ENCODE data around the gene VAV3. TPM values are rescaled to one million over a fixed set of nuclear protein-coding genes. Genes with fewer than 3 reads are reported as not detected.

The VAV3 gene
- total RNA-seq, 1 donor from 2014 or later: 25.8 TPM

- no peak for TF ChIP-seq CTCF (IDR thresholded peaks at IDR 0.05; ENCODE audit: partially characterized antibody, unreplicated experiment)
- Mint-ChIP-seq H3K9me3 (ENCODE audit: unreplicated experiment) (no peaks in the 10 kb centered on the region), H3K4me3 (ENCODE audit: unreplicated experiment) (no peak overlapping the region), H3K27ac (ENCODE audit: unreplicated experiment) (no peak overlapping the region), H3K4me1 (ENCODE audit: low read depth, unreplicated experiment) (no peaks in the 10 kb centered on the region), H3K36me3 (ENCODE audit: unreplicated experiment) (peaks cover 10% of the 10 kb centered on the region), H3K27me3 (ENCODE audit: unreplicated experiment) (no peaks in the 10 kb centered on the region)
- no peak for DNase-seq
Observed at GRCh38 chr1:107871259-107871658, 93.7 kb downstream of the VAV3 start.

GRCh38 chr1:107870696-107871095 is 94.3 kb downstream of the VAV3 start:
- no peak for DNase-seq
- H3K4me3 Mint-ChIP-seq (ENCODE audit: unreplicated experiment): no peak overlapping the region
- peaks cover 7% of the 10 kb centered on the region for H3K36me3 Mint-ChIP-seq (ENCODE audit: unreplicated experiment)
- no peak overlapping the region for H3K27ac Mint-ChIP-seq (ENCODE audit: unreplicated experiment)
- H3K9me3 Mint-ChIP-seq (ENCODE audit: unreplicated experiment): peaks cover 2% of the 10 kb centered on the region
- no peak for TF ChIP-seq CTCF (IDR thresholded peaks at IDR 0.05; ENCODE audit: partially characterized antibody, unreplicated experiment)
- H3K4me1 Mint-ChIP-seq (ENCODE audit: low read depth, unreplicated experiment): no peaks in the 10 kb centered on the region
- H3K27me3 Mint-ChIP-seq (ENCODE audit: unreplicated experiment): no peaks in the 10 kb centered on the region

GRCh38 chr1:107867897-107868296 is 97.1 kb downstream of the VAV3 start:
- Mint-ChIP-seq H3K9me3 (ENCODE audit: unreplicated experiment) (peaks cover 2% of the 10 kb centered on the region), H3K4me3 (ENCODE audit: unreplicated experiment) (no peak overlapping the region), H3K36me3 (ENCODE audit: unreplicated experiment) (peaks cover 7% of the 10 kb centered on the region), H3K27me3 (ENCODE audit: unreplicated experiment) (no peaks in the 10 kb centered on the region), H3K4me1 (ENCODE audit: low read depth, unreplicated experiment) (no peaks in the 10 kb centered on the region), H3K27ac (ENCODE audit: unreplicated experiment) (no peak overlapping the region)
- DNase-seq: no peak
- TF ChIP-seq CTCF (IDR thresholded peaks at IDR 0.05; ENCODE audit: partially characterized antibody, unreplicated experiment): no peak

- Mint-ChIP-seq H3K9me3 (ENCODE audit: unreplicated experiment) (peaks cover 2% of the 10 kb centered on the region), H3K27me3 (ENCODE audit: unreplicated experiment) (no peaks in the 10 kb centered on the region), H3K4me1 (ENCODE audit: low read depth, unreplicated experiment) (no peaks in the 10 kb centered on the region), H3K36me3 (ENCODE audit: unreplicated experiment) (peaks cover 7% of the 10 kb centered on the region), H3K4me3 (ENCODE audit: unreplicated experiment) (no peak overlapping the region), H3K27ac (ENCODE audit: unreplicated experiment) (no peak overlapping the region)
- TF ChIP-seq CTCF (IDR thresholded peaks at IDR 0.05; ENCODE audit: partially characterized antibody, unreplicated experiment): no peak
- no peak for DNase-seq
Observed at GRCh38 chr1:107867422-107867821, 97.6 kb downstream of the VAV3 start.

- TF ChIP-seq CTCF (IDR thresholded peaks at IDR 0.05; ENCODE audit: partially characterized antibody, unreplicated experiment): no peak
- Mint-ChIP-seq H3K4me1 (ENCODE audit: low read depth, unreplicated experiment) (no peaks in the 10 kb centered on the region), H3K36me3 (ENCODE audit: unreplicated experiment) (peaks cover 7% of the 10 kb centered on the region), H3K27me3 (ENCODE audit: unreplicated experiment) (no peaks in the 10 kb centered on the region), H3K9me3 (ENCODE audit: unreplicated experiment) (peaks cover 2% of the 10 kb centered on the region), H3K27ac (ENCODE audit: unreplicated experiment) (no peak overlapping the region), H3K4me3 (ENCODE audit: unreplicated experiment) (no peak overlapping the region)
- DNase-seq: no peak
Observed at GRCh38 chr1:107866870-107867269, 98.1 kb downstream of the VAV3 start.
